CD14-positive monocyte (primary cell): ENCODE results near the gene EBF3. TPM values are rescaled to one million over a fixed set of nuclear protein-coding genes. Genes with fewer than 3 reads are reported as not detected.

Experiments
- DNase-seq, 3 donors: peaks; one replicate each; pipeline ENCODE4 v3.0.0-alpha.2; 2011 to 2022
- H2AFZ ChIP-seq: 2 replicates; pipeline ENCODE4 v1.6.0; 2012; ENCODE audit warnings: mild to moderate bottlenecking, low read depth, low read length, inconsistent platforms; ENCODE audit not compliant: insufficient read depth, poor library complexity, severe bottlenecking
- H3K27ac ChIP-seq, 2 donors: 1 replicate in 1 of 2; 2 replicates in 1 of 2; pipeline ENCODE4 v1.5.1; 2012 to 2013; ENCODE audit warnings: low read length in 2 of 2, control low read depth in 1 of 2, inconsistent platforms in 1 of 2, low read depth in 1 of 2, mild to moderate bottlenecking in 1 of 2
- H3K27me3 ChIP-seq, 2 donors: one replicate each; pipeline versions ENCODE4 v1.6.0 to v1.6.1; 2011 to 2013; ENCODE audit warnings: low read length in 2 of 2; ENCODE audit not compliant: control insufficient read depth in 2 of 2, insufficient read depth in 2 of 2
- H3K36me3 ChIP-seq, 2 donors: replicated peaks in 1 of 2; 1 replicate in 1 of 2; 2 replicates in 1 of 2; pipeline versions ENCODE4 v1.5.1 to v1.6.1; 2012 to 2013; ENCODE audit warnings: low read length in 2 of 2, control low read depth in 1 of 2, inconsistent platforms in 1 of 2, mild to moderate bottlenecking in 1 of 2; ENCODE audit not compliant: insufficient read depth in 2 of 2, control insufficient read depth in 1 of 2
- H3K4me1 ChIP-seq, 2 donors: 1 replicate in 1 of 2; 2 replicates in 1 of 2; pipeline versions ENCODE4 v1.5.1 to v1.6.1; 2012 to 2013; ENCODE audit warnings: low read length in 2 of 2, control low read depth in 1 of 2, inconsistent platforms in 1 of 2, mild to moderate bottlenecking in 1 of 2, moderate library complexity in 1 of 2; ENCODE audit not compliant: insufficient read depth in 2 of 2, control insufficient read depth in 1 of 2
- H3K4me2 ChIP-seq: replicated peaks from 2 replicates; pipeline ENCODE3; 2012; ENCODE audit warnings: low read length, moderate library complexity, mild to moderate bottlenecking; ENCODE audit not compliant: poor library complexity, severe bottlenecking; ENCODE audit errors: extremely low read depth
- H3K4me3 ChIP-seq, 3 experiments: fragments of 200-600 bp in 1 of 3; sonication (generic) in 1 of 3; replicated peaks in 1 of 3; 1 replicate in 2 of 3; 2 replicates in 1 of 3; pipeline ENCODE4 v1.5.1; 2011 to 2013; ENCODE audit warnings: low read length in 3 of 3, mild to moderate bottlenecking in 3 of 3, control low read depth in 2 of 3, low read depth in 2 of 3, inconsistent platforms in 1 of 3, moderate library complexity in 1 of 3
- H3K79me2 ChIP-seq: 2 replicates; pipeline ENCODE4 v1.6.0; 2012; ENCODE audit warnings: mild to moderate bottlenecking, control low read depth, inconsistent platforms, low read length, moderate library complexity; ENCODE audit not compliant: insufficient read depth
- H3K9ac ChIP-seq: 2 replicates; pipeline ENCODE4 v1.6.0; 2017; ENCODE audit warnings: low read length, mild to moderate bottlenecking; ENCODE audit not compliant: insufficient read depth, poor library complexity, severe bottlenecking
- H3K9me3 ChIP-seq, 2 donors: replicated peaks in 1 of 2; 1 replicate in 1 of 2; 2 replicates in 1 of 2; pipeline versions ENCODE4 v1.5.1 to v1.6.1; 2012 to 2013; ENCODE audit warnings: low read length in 2 of 2, control low read depth in 1 of 2; ENCODE audit not compliant: control insufficient read depth in 1 of 2, insufficient read depth in 1 of 2
- H4K20me1 ChIP-seq: 2 replicates; pipeline ENCODE4 v1.6.0; 2012; ENCODE audit warnings: mild to moderate bottlenecking, low read length, control low read depth, moderate library complexity; ENCODE audit not compliant: insufficient read depth
- H3K27ac Mint-ChIP-seq, 7 donors: one replicate each; pipeline ENCODE4 v1.8.0; 2020; ENCODE audit warnings: mild to moderate bottlenecking in 7 of 7, mixed read lengths in 7 of 7, moderate library complexity in 6 of 7, inconsistent platforms in 2 of 7
- H3K27me3 Mint-ChIP-seq, 3 donors: one replicate each; pipeline ENCODE4 v1.8.0; 2021 to 2022; ENCODE audit warnings: low read depth in 3 of 3, mild to moderate bottlenecking in 3 of 3, mixed read lengths in 3 of 3, moderate library complexity in 3 of 3, inconsistent platforms in 1 of 3
- H3K36me3 Mint-ChIP-seq, 2 donors: one replicate each; pipeline ENCODE4 v1.8.0; 2020; ENCODE audit warnings: mixed read lengths in 2 of 2, inconsistent platforms in 1 of 2, mild to moderate bottlenecking in 1 of 2
- H3K4me1 Mint-ChIP-seq: one replicate; pipeline ENCODE4 v1.8.0; 2020; ENCODE audit warnings: mild to moderate bottlenecking, mixed read lengths
- H3K4me3 Mint-ChIP-seq, 2 donors: one replicate each; pipeline ENCODE4 v1.8.0; 2020; ENCODE audit warnings: mild to moderate bottlenecking in 2 of 2, mixed read lengths in 2 of 2, moderate library complexity in 1 of 2
- H3K9me3 Mint-ChIP-seq, 7 donors: one replicate each; pipeline ENCODE4 v1.8.0; 2020 to 2022; ENCODE audit warnings: mixed read lengths in 7 of 7, mild to moderate bottlenecking in 6 of 7, moderate library complexity in 6 of 7, inconsistent platforms in 2 of 7
- CTCF ChIP-seq: fragments of 200-600 bp; IDR thresholded peaks from one replicate; pipeline ENCODE4 v1.8.0; 2022; ENCODE audit warnings: antibody characterized with exemption, mild to moderate bottlenecking
- WGBS: methylation state at CpG from one replicate; pipeline ENCODE4 v1.1.5; 2013; ENCODE audit warnings: missing lambda C conversion rate; ENCODE audit not compliant: insufficient coverage; 5-methylcytosine and 5-hydroxymethylcytosine counted together
- intact Hi-C, 2 donors: fragments of 100-400 bp; cut with micrococcal nuclease; formaldehyde crosslinking; loops; one replicate each; pipeline versions ENCODE4 v1.15.0 to v1.15.1; 2023
- polyA plus RNA-seq, 3 donors: library from polyadenylated mRNA; depleted of rRNA in 1 of 3; unstranded in 2 of 3; stranded (reverse) in 1 of 3; fragments of 300-500 nt in 2 of 3; fragments of >200 nt in 1 of 3; fragmentation: Illumina TruSeq in 2 of 3; gene quantifications; 1 replicate in 2 of 3; 2 replicates in 1 of 3; pipeline ENCODE4 v1.2.3, GENCODE V29; 2012 to 2021

Gene EBF3
- polyA plus RNA-seq, 3 donors: not detected

GRCh38 chr10:129853562-129853903, 110.5 kb downstream of the EBF3 start:
- H3K4me3 ChIP-seq: no peak overlapping the region
- peak overlapping the region; percentile 41 for H2AFZ ChIP-seq
- H3K9me3 ChIP-seq: no peaks in the 10 kb centered on the region
- no peaks in the 10 kb centered on the region for H3K27me3 ChIP-seq
- no peaks in the 10 kb centered on the region for H3K36me3 Mint-ChIP-seq
- no peaks in the 10 kb centered on the region for H4K20me1 ChIP-seq
- H3K27ac ChIP-seq: no peak overlapping the region
- intact Hi-C loops: no loop called here
- no peak overlapping the region for H3K9ac ChIP-seq
- H3K27me3 Mint-ChIP-seq: no peaks in the 10 kb centered on the region
- no peaks in the 10 kb centered on the region for H3K79me2 ChIP-seq
- peaks cover 4% of the 10 kb centered on the region for H3K4me1 Mint-ChIP-seq
- H3K4me3 Mint-ChIP-seq: no peak overlapping the region
- peaks cover 0 to 5% (median 2%) of the 10 kb centered on the region in 7 donors for H3K9me3 Mint-ChIP-seq
- no CpG with 5 or more reads among the region's 2 CpGs for WGBS
- H3K36me3 ChIP-seq: no peaks in the 10 kb centered on the region
- H3K4me2 ChIP-seq: no peak overlapping the region
- no peak for TF ChIP-seq CTCF
- H3K27ac Mint-ChIP-seq: no peak overlapping the region
- no peaks in the 10 kb centered on the region for H3K4me1 ChIP-seq
- no peak for DNase-seq

GRCh38 chr10:129852829-129853561, 111.1 kb downstream of the EBF3 start:
- no peak for DNase-seq
- H2AFZ ChIP-seq: peak overlapping the region; percentile 41
- no peak overlapping the region for H3K27ac ChIP-seq
- H3K36me3 Mint-ChIP-seq: no peaks in the 10 kb centered on the region
- no peaks in the 10 kb centered on the region for H3K27me3 ChIP-seq
- 48% methylated on average over 11 of the region's 13 CpGs for WGBS
- no peaks in the 10 kb centered on the region for H3K27me3 Mint-ChIP-seq
- no peaks in the 10 kb centered on the region for H3K4me1 ChIP-seq
- H3K79me2 ChIP-seq: no peaks in the 10 kb centered on the region
- no peak overlapping the region for H3K9ac ChIP-seq
- H3K36me3 ChIP-seq: no peaks in the 10 kb centered on the region
- H3K4me2 ChIP-seq: no peak overlapping the region
- no peak overlapping the region for H3K27ac Mint-ChIP-seq
- no peaks in the 10 kb centered on the region for H4K20me1 ChIP-seq
- H3K4me1 Mint-ChIP-seq: peaks cover 4% of the 10 kb centered on the region
- intact Hi-C loops: no loop called here
- no peaks in the 10 kb centered on the region for H3K9me3 ChIP-seq
- H3K4me3 Mint-ChIP-seq: peak overlapping the region in 1 of 2 donors; percentile 41
- peaks cover 0 to 5% (median 2%) of the 10 kb centered on the region in 7 donors for H3K9me3 Mint-ChIP-seq
- no peak overlapping the region for H3K4me3 ChIP-seq
- no peak for TF ChIP-seq CTCF
